ENCODE results near the gene SGPL1. TPM values are rescaled to one million over a fixed set of nuclear protein-coding genes. Genes with fewer than 3 reads are reported as not detected.

SGPL1 gene
- total and polyA plus RNA-seq, 2 experiments from 2014 or later, result 12.0 to 42.7 TPM

DNA sequence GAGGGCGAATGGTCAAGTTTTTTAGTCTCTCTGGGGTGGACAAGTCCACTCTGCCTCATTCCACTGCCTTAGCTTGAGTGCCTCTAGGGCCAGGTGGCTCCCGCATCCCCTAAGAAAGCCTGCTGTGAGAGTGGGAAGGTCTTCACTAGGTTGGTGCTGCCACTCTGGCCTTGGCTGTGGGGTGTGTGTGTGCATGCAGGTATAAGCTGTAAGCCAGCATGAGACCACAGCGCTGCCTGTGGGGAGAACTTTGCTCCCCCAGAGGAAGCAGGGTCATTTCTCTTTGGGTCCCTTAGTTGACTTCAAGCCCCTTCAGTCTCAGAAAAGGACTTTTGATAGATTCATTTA is 98.1 kb downstream of the SGPL1 start:
- TF ChIP-seq, protein P1, sequence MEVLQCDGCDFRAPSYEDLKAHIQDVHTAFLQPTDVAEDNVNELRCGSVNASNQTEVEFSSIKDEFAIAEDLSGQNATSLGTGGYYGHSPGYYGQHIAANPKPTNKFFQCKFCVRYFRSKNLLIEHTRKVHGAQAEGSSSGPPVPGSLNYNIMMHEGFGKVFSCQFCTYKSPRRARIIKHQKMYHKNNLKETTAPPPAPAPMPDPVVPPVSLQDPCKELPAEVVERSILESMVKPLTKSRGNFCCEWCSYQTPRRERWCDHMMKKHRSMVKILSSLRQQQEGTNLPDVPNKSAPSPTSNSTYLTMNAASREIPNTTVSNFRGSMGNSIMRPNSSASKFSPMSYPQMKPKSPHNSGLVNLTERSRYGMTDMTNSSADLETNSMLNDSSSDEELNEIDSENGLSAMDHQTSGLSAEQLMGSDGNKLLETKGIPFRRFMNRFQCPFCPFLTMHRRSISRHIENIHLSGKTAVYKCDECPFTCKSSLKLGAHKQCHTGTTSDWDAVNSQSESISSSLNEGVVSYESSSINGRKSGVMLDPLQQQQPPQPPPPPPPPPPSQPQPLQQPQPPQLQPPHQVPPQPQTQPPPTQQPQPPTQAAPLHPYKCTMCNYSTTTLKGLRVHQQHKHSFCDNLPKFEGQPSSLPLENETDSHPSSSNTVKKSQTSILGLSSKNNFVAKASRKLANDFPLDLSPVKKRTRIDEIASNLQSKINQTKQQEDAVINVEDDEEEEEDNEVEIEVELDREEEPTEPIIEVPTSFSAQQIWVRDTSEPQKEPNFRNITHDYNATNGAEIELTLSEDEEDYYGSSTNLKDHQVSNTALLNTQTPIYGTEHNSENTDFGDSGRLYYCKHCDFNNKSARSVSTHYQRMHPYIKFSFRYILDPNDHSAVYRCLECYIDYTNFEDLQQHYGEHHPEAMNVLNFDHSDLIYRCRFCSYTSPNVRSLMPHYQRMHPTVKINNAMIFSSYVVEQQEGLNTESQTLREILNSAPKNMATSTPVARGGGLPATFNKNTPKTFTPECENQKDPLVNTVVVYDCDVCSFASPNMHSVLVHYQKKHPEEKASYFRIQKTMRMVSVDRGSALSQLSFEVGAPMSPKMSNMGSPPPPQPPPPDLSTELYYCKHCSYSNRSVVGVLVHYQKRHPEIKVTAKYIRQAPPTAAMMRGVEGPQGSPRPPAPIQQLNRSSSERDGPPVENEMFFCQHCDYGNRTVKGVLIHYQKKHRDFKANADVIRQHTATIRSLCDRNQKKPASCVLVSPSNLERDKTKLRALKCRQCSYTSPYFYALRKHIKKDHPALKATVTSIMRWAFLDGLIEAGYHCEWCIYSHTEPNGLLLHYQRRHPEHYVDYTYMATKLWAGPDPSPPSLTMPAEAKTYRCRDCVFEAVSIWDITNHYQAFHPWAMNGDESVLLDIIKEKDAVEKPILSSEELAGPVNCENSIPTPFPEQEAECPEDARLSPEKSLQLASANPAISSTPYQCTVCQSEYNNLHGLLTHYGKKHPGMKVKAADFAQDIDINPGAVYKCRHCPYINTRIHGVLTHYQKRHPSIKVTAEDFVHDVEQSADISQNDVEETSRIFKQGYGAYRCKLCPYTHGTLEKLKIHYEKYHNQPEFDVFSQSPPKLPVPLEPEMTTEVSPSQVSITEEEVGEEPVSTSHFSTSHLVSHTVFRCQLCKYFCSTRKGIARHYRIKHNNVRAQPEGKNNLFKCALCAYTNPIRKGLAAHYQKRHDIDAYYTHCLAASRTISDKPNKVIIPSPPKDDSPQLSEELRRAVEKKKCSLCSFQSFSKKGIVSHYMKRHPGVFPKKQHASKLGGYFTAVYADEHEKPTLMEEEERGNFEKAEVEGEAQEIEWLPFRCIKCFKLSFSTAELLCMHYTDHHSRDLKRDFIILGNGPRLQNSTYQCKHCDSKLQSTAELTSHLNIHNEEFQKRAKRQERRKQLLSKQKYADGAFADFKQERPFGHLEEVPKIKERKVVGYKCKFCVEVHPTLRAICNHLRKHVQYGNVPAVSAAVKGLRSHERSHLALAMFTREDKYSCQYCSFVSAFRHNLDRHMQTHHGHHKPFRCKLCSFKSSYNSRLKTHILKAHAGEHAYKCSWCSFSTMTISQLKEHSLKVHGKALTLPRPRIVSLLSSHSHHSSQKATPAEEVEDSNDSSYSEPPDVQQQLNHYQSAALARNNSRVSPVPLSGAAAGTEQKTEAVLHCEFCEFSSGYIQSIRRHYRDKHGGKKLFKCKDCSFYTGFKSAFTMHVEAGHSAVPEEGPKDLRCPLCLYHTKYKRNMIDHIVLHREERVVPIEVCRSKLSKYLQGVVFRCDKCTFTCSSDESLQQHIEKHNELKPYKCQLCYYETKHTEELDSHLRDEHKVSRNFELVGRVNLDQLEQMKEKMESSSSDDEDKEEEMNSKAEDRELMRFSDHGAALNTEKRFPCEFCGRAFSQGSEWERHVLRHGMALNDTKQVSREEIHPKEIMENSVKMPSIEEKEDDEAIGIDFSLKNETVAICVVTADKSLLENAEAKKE (CRISPR knock-in tag; IDR thresholded peaks at IDR 0.05), result no peak
- TF ChIP-seq JUNB (IDR thresholded peaks at IDR 0.05; ENCODE audit: unreplicated experiment) (no peak), POLR2AphosphoS5 (IDR thresholded peaks at IDR 0.05; ENCODE audit: low read depth) (no peak), ZNF331 (CRISPR knock-in tag; IDR thresholded peaks at IDR 0.05; ENCODE audit: low read depth) (no peak), NANOG (IDR thresholded peaks at IDR 0.05; ENCODE audit: borderline replicate concordance) (no peak), EZH2 (IDR thresholded peaks at IDR 0.05; ENCODE audit: low read depth, unreplicated experiment) (no peak), ZNF114 (CRISPR knock-in tag; IDR thresholded peaks at IDR 0.05) (no peak), EZH2phosphoT487 (IDR thresholded peaks at IDR 0.05; ENCODE audit: unreplicated experiment) (no peak), CREB1 (CRISPR knock-in tag; IDR thresholded peaks at IDR 0.05; ENCODE audit: low read depth) (no peak), STAT1 (IDR thresholded peaks at IDR 0.05; ENCODE audit: unreplicated experiment) (no peak)
- TF ChIP-seq, protein P2, sequence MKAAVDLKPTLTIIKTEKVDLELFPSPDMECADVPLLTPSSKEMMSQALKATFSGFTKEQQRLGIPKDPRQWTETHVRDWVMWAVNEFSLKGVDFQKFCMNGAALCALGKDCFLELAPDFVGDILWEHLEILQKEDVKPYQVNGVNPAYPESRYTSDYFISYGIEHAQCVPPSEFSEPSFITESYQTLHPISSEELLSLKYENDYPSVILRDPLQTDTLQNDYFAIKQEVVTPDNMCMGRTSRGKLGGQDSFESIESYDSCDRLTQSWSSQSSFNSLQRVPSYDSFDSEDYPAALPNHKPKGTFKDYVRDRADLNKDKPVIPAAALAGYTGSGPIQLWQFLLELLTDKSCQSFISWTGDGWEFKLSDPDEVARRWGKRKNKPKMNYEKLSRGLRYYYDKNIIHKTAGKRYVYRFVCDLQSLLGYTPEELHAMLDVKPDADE (IDR thresholded peaks at IDR 0.05), result no peak
- TF ChIP-seq, protein P3, sequence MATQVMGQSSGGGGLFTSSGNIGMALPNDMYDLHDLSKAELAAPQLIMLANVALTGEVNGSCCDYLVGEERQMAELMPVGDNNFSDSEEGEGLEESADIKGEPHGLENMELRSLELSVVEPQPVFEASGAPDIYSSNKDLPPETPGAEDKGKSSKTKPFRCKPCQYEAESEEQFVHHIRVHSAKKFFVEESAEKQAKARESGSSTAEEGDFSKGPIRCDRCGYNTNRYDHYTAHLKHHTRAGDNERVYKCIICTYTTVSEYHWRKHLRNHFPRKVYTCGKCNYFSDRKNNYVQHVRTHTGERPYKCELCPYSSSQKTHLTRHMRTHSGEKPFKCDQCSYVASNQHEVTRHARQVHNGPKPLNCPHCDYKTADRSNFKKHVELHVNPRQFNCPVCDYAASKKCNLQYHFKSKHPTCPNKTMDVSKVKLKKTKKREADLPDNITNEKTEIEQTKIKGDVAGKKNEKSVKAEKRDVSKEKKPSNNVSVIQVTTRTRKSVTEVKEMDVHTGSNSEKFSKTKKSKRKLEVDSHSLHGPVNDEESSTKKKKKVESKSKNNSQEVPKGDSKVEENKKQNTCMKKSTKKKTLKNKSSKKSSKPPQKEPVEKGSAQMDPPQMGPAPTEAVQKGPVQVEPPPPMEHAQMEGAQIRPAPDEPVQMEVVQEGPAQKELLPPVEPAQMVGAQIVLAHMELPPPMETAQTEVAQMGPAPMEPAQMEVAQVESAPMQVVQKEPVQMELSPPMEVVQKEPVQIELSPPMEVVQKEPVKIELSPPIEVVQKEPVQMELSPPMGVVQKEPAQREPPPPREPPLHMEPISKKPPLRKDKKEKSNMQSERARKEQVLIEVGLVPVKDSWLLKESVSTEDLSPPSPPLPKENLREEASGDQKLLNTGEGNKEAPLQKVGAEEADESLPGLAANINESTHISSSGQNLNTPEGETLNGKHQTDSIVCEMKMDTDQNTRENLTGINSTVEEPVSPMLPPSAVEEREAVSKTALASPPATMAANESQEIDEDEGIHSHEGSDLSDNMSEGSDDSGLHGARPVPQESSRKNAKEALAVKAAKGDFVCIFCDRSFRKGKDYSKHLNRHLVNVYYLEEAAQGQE (IDR thresholded peaks at IDR 0.05; ENCODE audit: unreplicated experiment), result no peak
- TF ChIP-seq, protein P4, sequence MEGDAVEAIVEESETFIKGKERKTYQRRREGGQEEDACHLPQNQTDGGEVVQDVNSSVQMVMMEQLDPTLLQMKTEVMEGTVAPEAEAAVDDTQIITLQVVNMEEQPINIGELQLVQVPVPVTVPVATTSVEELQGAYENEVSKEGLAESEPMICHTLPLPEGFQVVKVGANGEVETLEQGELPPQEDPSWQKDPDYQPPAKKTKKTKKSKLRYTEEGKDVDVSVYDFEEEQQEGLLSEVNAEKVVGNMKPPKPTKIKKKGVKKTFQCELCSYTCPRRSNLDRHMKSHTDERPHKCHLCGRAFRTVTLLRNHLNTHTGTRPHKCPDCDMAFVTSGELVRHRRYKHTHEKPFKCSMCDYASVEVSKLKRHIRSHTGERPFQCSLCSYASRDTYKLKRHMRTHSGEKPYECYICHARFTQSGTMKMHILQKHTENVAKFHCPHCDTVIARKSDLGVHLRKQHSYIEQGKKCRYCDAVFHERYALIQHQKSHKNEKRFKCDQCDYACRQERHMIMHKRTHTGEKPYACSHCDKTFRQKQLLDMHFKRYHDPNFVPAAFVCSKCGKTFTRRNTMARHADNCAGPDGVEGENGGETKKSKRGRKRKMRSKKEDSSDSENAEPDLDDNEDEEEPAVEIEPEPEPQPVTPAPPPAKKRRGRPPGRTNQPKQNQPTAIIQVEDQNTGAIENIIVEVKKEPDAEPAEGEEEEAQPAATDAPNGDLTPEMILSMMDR (conservative IDR thresholded peaks at IDR 0.05; ENCODE audit: low read depth in 2 of 2), result no peak
- H3K36me3 Mint-ChIP-seq (ENCODE audit: low read depth), result no peaks in the 10 kb centered on the region
- no peak for DNase-seq (ENCODE audit: low spot score)
- ATAC-seq, result no peak
- no peak overlapping the region for H3K4me3 Mint-ChIP-seq
- Histone ChIP-seq H2AFZ (no peak overlapping the region), H3K36me3 (ENCODE audit: insufficient read depth) (no peaks in the 10 kb centered on the region), H3K27ac (ENCODE audit: low read depth) (no peak overlapping the region), H3K4me1 (ENCODE audit: insufficient read depth) (no peaks in the 10 kb centered on the region), H3K4me2 (no peak overlapping the region), H4K20me1 (replicated peaks; ENCODE audit: insufficient read depth) (no peaks in the 10 kb centered on the region), H3K79me2 (replicated peaks; ENCODE audit: insufficient read depth) (no peaks in the 10 kb centered on the region), H3F3A (replicated peaks; ENCODE audit: low read depth) (no peaks in the 10 kb centered on the region), H3K27me3 (ENCODE audit: insufficient read depth) (no peaks in the 10 kb centered on the region), H3K9me2 (ENCODE audit: insufficient read depth) (no peaks in the 10 kb centered on the region), H3K4me3 (no peak overlapping the region)
- H3K4me1 Mint-ChIP-seq, result no peaks in the 10 kb centered on the region; the same call in 2 of the 3 replicates
- H3K27ac Mint-ChIP-seq, result no peak overlapping the region
- peaks cover 7% of the 10 kb centered on the region for H3K27me3 Mint-ChIP-seq (ENCODE audit: insufficient read depth, low read depth, poor library complexity)
- peaks cover 3% of the 10 kb centered on the region; the same call in 2 of the 3 replicates for H3K9me3 Mint-ChIP-seq

Measured in GM23338 (cell line).